GM10266 (cell line): ENCODE results near the gene ALMS1.
"Not testable (repeated sequence)": the region's sequence is repeated elsewhere in the genome, so short reads cannot be mapped to it uniquely, and the experiment has no call there.

Experiments
- DNase-seq: peaks from one replicate; pipeline ENCODE4 v3.0.0; 2012; ENCODE audit errors: extremely low spot score
- CTCF ChIP-seq: IDR thresholded peaks from 2 replicates; pipeline ENCODE4 v1.5.1; 2012; ENCODE audit warnings: mild to moderate bottlenecking, low read depth; ENCODE audit not compliant: control insufficient read depth, insufficient read depth; ENCODE audit errors: missing control alignments

ALMS1 gene

GRCh38 chr2:73610111-73610510, 224.5 kb downstream of the ALMS1 start:
- no peak for DNase-seq
- TF ChIP-seq CTCF: no peak

GRCh38 chr2:73611193-73611592, 225.6 kb downstream of the ALMS1 start:
- no peak for TF ChIP-seq CTCF
- DNase-seq: no peak

GRCh38 chr2:73611867-73612266, 226.2 kb downstream of the ALMS1 start:
- TF ChIP-seq CTCF: no peak

GRCh38 chr2:73614105-73614504, 228.5 kb downstream of the ALMS1 start:
- no peak for TF ChIP-seq CTCF
- DNase-seq: no peak

More at GRCh38 chr2:73611867-73612266, 226.2 kb downstream of the ALMS1 start:
- no peak for DNase-seq

GRCh38 chr2:73614997-73615396, 229.4 kb downstream of the ALMS1 start:
- DNase-seq: no peak
- no peak for TF ChIP-seq CTCF

- DNase-seq: not testable (repeated sequence)
- TF ChIP-seq CTCF: peak; percentile 30
These were observed 234.3 kb downstream of the ALMS1 start for GRCh38 chr2:73619925-73620324.

- not testable (repeated sequence) for DNase-seq
These were observed 238.4 kb downstream of the ALMS1 start for GRCh38 chr2:73624036-73624435.

GRCh38 chr2:73624625-73625024, 239.0 kb downstream of the ALMS1 start:
- not testable (repeated sequence) for DNase-seq

GRCh38 chr2:73626237-73626636, 240.6 kb downstream of the ALMS1 start:
- DNase-seq: not testable (repeated sequence)

GRCh38 chr2:73628493-73628892, 242.9 kb downstream of the ALMS1 start:
- DNase-seq: not testable (repeated sequence)
